ENCODE measurements around the gene LCN9. TPM values are rescaled to one million over a fixed set of nuclear protein-coding genes. Genes with fewer than 3 reads are reported as not detected.

Gene LCN9
- total RNA-seq, 1 experiment from 2014 or later = not detected

GRCh38 chr9:135650408-135650807, 12.7 kb upstream of the LCN9 start:
- Histone ChIP-seq H3K9me3 (ENCODE audit: low read length) (no peaks in the 10 kb centered on the region), H3K79me2 (ENCODE audit: low read length) (no peaks in the 10 kb centered on the region), H3K36me3 (ENCODE audit: low read depth, low read length) (no peaks in the 10 kb centered on the region), H3K27ac (ENCODE audit: low read length) (no peak overlapping the region), H3K9ac (ENCODE audit: low read length) (no peak overlapping the region), H3K4me3 (ENCODE audit: low read length) (no peak overlapping the region), H3K4me2 (ENCODE audit: low read length) (no peak overlapping the region), H3K27me3 (ENCODE audit: low read length) (peaks cover 3% of the 10 kb centered on the region), H2AFZ (ENCODE audit: low read length) (no peak overlapping the region), H3F3A (ENCODE audit: low read length, unreplicated experiment) (no peaks in the 10 kb centered on the region), H3K9me2 (replicated peaks; ENCODE audit: low read length) (no peaks in the 10 kb centered on the region), H3K4me1 (ENCODE audit: insufficient read depth, low read length) (no peaks in the 10 kb centered on the region), H4K20me1 (ENCODE audit: low read length) (no peaks in the 10 kb centered on the region)
- POLR2A ChIA-PET (ENCODE audit: unreplicated experiment) = no interaction called here
- CTCF ChIA-PET = no interaction called here
- TF ChIP-seq, protein P1, sequence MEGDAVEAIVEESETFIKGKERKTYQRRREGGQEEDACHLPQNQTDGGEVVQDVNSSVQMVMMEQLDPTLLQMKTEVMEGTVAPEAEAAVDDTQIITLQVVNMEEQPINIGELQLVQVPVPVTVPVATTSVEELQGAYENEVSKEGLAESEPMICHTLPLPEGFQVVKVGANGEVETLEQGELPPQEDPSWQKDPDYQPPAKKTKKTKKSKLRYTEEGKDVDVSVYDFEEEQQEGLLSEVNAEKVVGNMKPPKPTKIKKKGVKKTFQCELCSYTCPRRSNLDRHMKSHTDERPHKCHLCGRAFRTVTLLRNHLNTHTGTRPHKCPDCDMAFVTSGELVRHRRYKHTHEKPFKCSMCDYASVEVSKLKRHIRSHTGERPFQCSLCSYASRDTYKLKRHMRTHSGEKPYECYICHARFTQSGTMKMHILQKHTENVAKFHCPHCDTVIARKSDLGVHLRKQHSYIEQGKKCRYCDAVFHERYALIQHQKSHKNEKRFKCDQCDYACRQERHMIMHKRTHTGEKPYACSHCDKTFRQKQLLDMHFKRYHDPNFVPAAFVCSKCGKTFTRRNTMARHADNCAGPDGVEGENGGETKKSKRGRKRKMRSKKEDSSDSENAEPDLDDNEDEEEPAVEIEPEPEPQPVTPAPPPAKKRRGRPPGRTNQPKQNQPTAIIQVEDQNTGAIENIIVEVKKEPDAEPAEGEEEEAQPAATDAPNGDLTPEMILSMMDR (conservative IDR thresholded peaks at IDR 0.05; ENCODE audit: low read depth, low read length) = no peak
- TF ChIP-seq EZH2 (IDR thresholded peaks at IDR 0.05; ENCODE audit: low read length, unreplicated experiment) (no peak), EZH2phosphoT487 (IDR thresholded peaks at IDR 0.05; ENCODE audit: borderline replicate concordance, low read length) (no peak)
- no peak for ATAC-seq
- intact Hi-C loops (cut with micrococcal nuclease) = no loop called here
- BruUV-seq (replicated peaks) = no TSS peak
- no peak for DNase-seq

DNA sequence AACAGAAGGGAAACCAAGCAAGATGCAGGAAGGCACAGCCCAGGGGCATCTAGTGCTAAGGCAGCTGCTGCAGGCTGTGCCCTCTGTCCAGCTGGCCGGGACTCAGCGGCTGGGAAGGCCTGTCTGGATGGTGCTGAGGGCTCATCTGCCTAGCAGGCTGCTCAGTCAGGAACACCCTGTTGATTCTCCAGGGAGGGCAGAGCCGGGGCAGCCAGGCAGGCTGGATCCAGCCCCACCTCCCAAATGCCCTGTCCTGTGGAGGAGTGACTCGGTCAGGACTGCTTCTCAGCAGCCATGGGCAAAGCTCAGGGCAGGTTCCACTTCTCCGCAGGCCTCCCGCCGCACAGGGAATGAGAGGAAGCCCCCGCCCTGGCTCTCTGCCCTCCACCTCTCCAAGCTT, 7.8 kb upstream of the LCN9 start:
- Histone ChIP-seq H3K4me1 (ENCODE audit: insufficient read depth, low read length) (no peaks in the 10 kb centered on the region), H3K79me2 (ENCODE audit: low read length) (no peaks in the 10 kb centered on the region), H4K20me1 (ENCODE audit: low read length) (no peaks in the 10 kb centered on the region), H3K27ac (ENCODE audit: low read length) (no peak overlapping the region), H3K27me3 (ENCODE audit: low read length) (peaks cover 13% of the 10 kb centered on the region), H3F3A (ENCODE audit: low read length, unreplicated experiment) (no peaks in the 10 kb centered on the region), H3K4me2 (ENCODE audit: low read length) (no peak overlapping the region), H3K9ac (ENCODE audit: low read length) (no peak overlapping the region), H3K9me2 (replicated peaks; ENCODE audit: low read length) (no peaks in the 10 kb centered on the region), H2AFZ (ENCODE audit: low read length) (no peak overlapping the region), H3K36me3 (ENCODE audit: low read depth, low read length) (no peaks in the 10 kb centered on the region), H3K4me3 (ENCODE audit: low read length) (no peak overlapping the region), H3K9me3 (ENCODE audit: low read length) (no peaks in the 10 kb centered on the region)
- no TSS peak for BruUV-seq (replicated peaks)
- ATAC-seq (no peak), DNase-seq (no peak)
- CTCF ChIA-PET = no interaction called here
- TF ChIP-seq, protein P1 (conservative IDR thresholded peaks at IDR 0.05; ENCODE audit: low read depth, low read length) = no peak
- TF ChIP-seq EZH2phosphoT487 (IDR thresholded peaks at IDR 0.05; ENCODE audit: borderline replicate concordance, low read length) (no peak), EZH2 (IDR thresholded peaks at IDR 0.05; ENCODE audit: low read length, unreplicated experiment) (no peak)
- POLR2A ChIA-PET (ENCODE audit: unreplicated experiment) = no interaction called here
- intact Hi-C loops (cut with micrococcal nuclease) = no loop called here

GRCh38 chr9:135657416-135657815, 5.7 kb upstream of the LCN9 start:
- no peaks in the 10 kb centered on the region for H3K4me1 ChIP-seq (ENCODE audit: insufficient read depth, low read length)
- DNase-seq (no peak), ATAC-seq (no peak)
- no peaks in the 10 kb centered on the region for H3K79me2 ChIP-seq (ENCODE audit: low read length)
- POLR2A ChIA-PET (ENCODE audit: unreplicated experiment) = no interaction called here
- no peak overlapping the region for H3K9ac ChIP-seq (ENCODE audit: low read length)
- H3K4me2 ChIP-seq (ENCODE audit: low read length) = no peak overlapping the region
- no peaks in the 10 kb centered on the region for H3K9me2 ChIP-seq (replicated peaks; ENCODE audit: low read length)
- no peak overlapping the region for H2AFZ ChIP-seq (ENCODE audit: low read length)
- no peaks in the 10 kb centered on the region for H4K20me1 ChIP-seq (ENCODE audit: low read length)
- H3F3A ChIP-seq (ENCODE audit: low read length, unreplicated experiment) = no peaks in the 10 kb centered on the region
- TF ChIP-seq EZH2 (IDR thresholded peaks at IDR 0.05; ENCODE audit: low read length, unreplicated experiment) (no peak), EZH2phosphoT487 (IDR thresholded peaks at IDR 0.05; ENCODE audit: borderline replicate concordance, low read length) (no peak)
- TF ChIP-seq, protein P1 (conservative IDR thresholded peaks at IDR 0.05; ENCODE audit: low read depth, low read length) = no peak
- CTCF ChIA-PET = no interaction called here
- no TSS peak for BruUV-seq (replicated peaks)
- H3K36me3 ChIP-seq (ENCODE audit: low read depth, low read length) = no peaks in the 10 kb centered on the region
- intact Hi-C loops (cut with micrococcal nuclease) = no loop called here
- H3K9me3 ChIP-seq (ENCODE audit: low read length) = no peaks in the 10 kb centered on the region
- H3K27me3 ChIP-seq (ENCODE audit: low read length) = peaks cover 13% of the 10 kb centered on the region
- no peak overlapping the region for H3K4me3 ChIP-seq (ENCODE audit: low read length)
- no peak overlapping the region for H3K27ac ChIP-seq (ENCODE audit: low read length)
